SK-N-MC (cell line): ENCODE results near the gene GUCD1.

Experiments
- EZH2 ChIP-seq: fragments of 200-600 bp; sonication (generic); IDR thresholded peaks from one replicate; pipeline ENCODE4 v1.6.1; 2017; ENCODE audit warnings: antibody characterized with exemption
- POLR2AphosphoS5 ChIP-seq: IDR thresholded peaks from 2 replicates; pipeline ENCODE4 v1.6.1; 2012; ENCODE audit warnings: mild to moderate bottlenecking, low read depth, low read length, borderline replicate concordance

DNA sequence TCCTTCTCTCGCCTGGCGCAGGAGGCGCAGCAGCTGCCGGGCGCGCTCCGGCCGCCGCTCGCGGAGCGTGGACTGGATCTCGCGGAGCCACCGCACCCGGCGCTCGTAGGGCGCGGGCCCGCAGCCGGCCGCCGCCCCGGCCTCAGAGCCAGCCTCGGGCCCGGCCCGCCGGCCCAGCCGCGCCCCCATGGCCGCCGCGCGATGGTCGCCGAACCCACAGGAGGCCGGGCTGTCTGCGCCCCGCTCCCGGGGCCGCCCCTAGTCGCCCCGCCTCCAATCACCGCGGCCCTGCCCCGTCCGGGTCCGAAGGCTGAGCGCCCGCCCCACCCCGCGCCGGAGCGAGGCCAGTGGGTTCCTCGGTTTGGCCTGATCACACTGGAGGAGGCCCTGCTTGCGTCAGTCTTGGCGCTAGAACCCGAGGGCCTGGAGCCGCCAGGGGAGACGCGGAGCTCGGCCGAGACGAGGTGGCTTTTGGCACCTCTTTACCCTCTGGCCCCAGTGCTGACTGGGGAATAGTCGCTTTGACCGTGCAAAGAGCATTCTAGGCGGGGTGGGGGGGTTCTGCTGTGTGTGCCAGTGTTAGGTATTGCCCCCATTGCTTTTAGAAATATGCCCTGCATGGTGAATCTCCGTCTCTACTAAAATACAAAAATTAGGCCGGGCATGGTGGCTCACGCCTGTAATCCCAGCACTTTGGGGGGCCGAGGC lies 38.1 kb upstream of the GUCD1 start, which contains the start of gene LRRC75B:
- no peak for TF ChIP-seq EZH2
- TF ChIP-seq POLR2AphosphoS5: no peak
